Neural cell (in vitro differentiated cells): ENCODE data around the gene BAZ2A. TPM values are rescaled to one million over a fixed set of nuclear protein-coding genes. Genes with fewer than 3 reads are reported as not detected.

ENCODE experiments used
- H2AFZ ChIP-seq: fragments of 200-600, 300-800 bp; sonication (generic), shearing (Covaris generic); 2 replicates; pipeline ENCODE4 v1.6.0; 2014; ENCODE audit warnings: low read depth, mild to moderate bottlenecking, antibody characterized with exemption, low read length, moderate library complexity
- H3F3A ChIP-seq: fragments of 200-600 bp; shearing (Covaris generic); 2 replicates; pipeline ENCODE4 v1.6.1; 2016; ENCODE audit warnings: mild to moderate bottlenecking, moderate library complexity, mixed read lengths, antibody characterized with exemption, low read length; ENCODE audit not compliant: insufficient read depth, poor library complexity, severe bottlenecking
- H3K27ac ChIP-seq: fragments of 200-600, 300-800 bp; sonication (generic), shearing (Covaris generic); 2 replicates; pipeline ENCODE4 v1.5.1; 2014; ENCODE audit warnings: mild to moderate bottlenecking, low read length, moderate library complexity
- H3K27me3 ChIP-seq: fragments of 300-800, 200-600 bp; sonication (generic), shearing (Covaris generic); 2 replicates; pipeline ENCODE4 v1.6.0; 2014; ENCODE audit warnings: mild to moderate bottlenecking, low read depth, low read length, moderate library complexity; ENCODE audit not compliant: insufficient read depth
- H3K36me3 ChIP-seq: fragments of 300-800, 200-600 bp; sonication (generic), shearing (Covaris generic); 2 replicates; pipeline ENCODE4 v1.5.1; 2014; ENCODE audit warnings: mild to moderate bottlenecking, antibody characterized with exemption, low read length, moderate library complexity; ENCODE audit not compliant: insufficient read depth
- H3K4me2 ChIP-seq: fragments of 300-800, 200-600 bp; sonication (generic), shearing (Covaris generic); 2 replicates; pipeline ENCODE4 v1.6.0; 2014; ENCODE audit warnings: mild to moderate bottlenecking, low read length
- H3K4me3 ChIP-seq: fragments of 300-800, 200-600 bp; sonication (generic), shearing (Covaris generic); 2 replicates; pipeline ENCODE4 v1.5.1; 2014; ENCODE audit warnings: mild to moderate bottlenecking, low read length, moderate library complexity
- H3K79me2 ChIP-seq: fragments of 200-600 bp; shearing (Covaris generic); replicated peaks from 2 replicates; pipeline ENCODE4 v1.6.0; 2014; ENCODE audit warnings: mild to moderate bottlenecking, low read length, moderate library complexity; ENCODE audit not compliant: insufficient read depth
- H3K9ac ChIP-seq: fragments of 300-800, 200-600 bp; sonication (generic), shearing (Covaris generic); 2 replicates; pipeline ENCODE4 v1.6.1; 2016; ENCODE audit warnings: mild to moderate bottlenecking, low read length, mixed read lengths
- H3K9me2 ChIP-seq: fragments of 200-600 bp; shearing (Covaris generic); 2 replicates; pipeline ENCODE4 v1.6.1; 2016; ENCODE audit warnings: mild to moderate bottlenecking, low read length, mixed read lengths; ENCODE audit not compliant: insufficient read depth
- H3K9me3 ChIP-seq: fragments of 200-600, 300-800 bp; sonication (generic), shearing (Covaris generic); 2 replicates; pipeline ENCODE4 v1.6.1; 2016; ENCODE audit warnings: mild to moderate bottlenecking, mixed run types, low read length, moderate library complexity, mixed read lengths
- H4K20me1 ChIP-seq: fragments of 200-600 bp; shearing (Covaris generic); 2 replicates; pipeline ENCODE4 v1.6.1; 2016; ENCODE audit warnings: mild to moderate bottlenecking, mixed run types; ENCODE audit not compliant: insufficient read depth
- EP300 ChIP-seq: fragments of 450-650 bp; conservative IDR thresholded peaks from 2 replicates; pipeline ENCODE4 v1.6.1; 2014; ENCODE audit warnings: antibody characterized with exemption, mild to moderate bottlenecking, moderate library complexity; ENCODE audit not compliant: poor library complexity, severe bottlenecking
- EZH2 ChIP-seq: fragments of 200-600, 300-800 bp; shearing (Covaris generic), sonication (generic); IDR thresholded peaks from 2 replicates; pipeline ENCODE4 v1.6.1; 2014; ENCODE audit warnings: antibody characterized with exemption, low read length, borderline replicate concordance, mild to moderate bottlenecking; ENCODE audit not compliant: insufficient read depth, poor library complexity, severe bottlenecking
- MXI1 ChIP-seq: fragments of 450-650 bp; conservative IDR thresholded peaks from 2 replicates; pipeline ENCODE4 v1.6.1; 2014; ENCODE audit warnings: antibody characterized with exemption, mild to moderate bottlenecking; ENCODE audit not compliant: poor library complexity, severe bottlenecking
- POLR2AphosphoS5 ChIP-seq: IDR thresholded peaks from 2 replicates; pipeline ENCODE4 v1.6.1; 2012
- RAD21 ChIP-seq: fragments of 450-650 bp; conservative IDR thresholded peaks from 2 replicates; pipeline ENCODE4 v1.6.1; 2014; ENCODE audit warnings: antibody characterized with exemption, mild to moderate bottlenecking, moderate library complexity
- REST ChIP-seq: IDR thresholded peaks from 2 replicates; pipeline ENCODE4 v1.6.1; 2012; ENCODE audit warnings: borderline replicate concordance
- SMC3 ChIP-seq: fragments of 450-650 bp; conservative IDR thresholded peaks from 2 replicates; pipeline ENCODE4 v1.6.1; 2014; ENCODE audit warnings: antibody characterized with exemption, mild to moderate bottlenecking, moderate library complexity; ENCODE audit not compliant: poor library complexity
- TAF1 ChIP-seq: IDR thresholded peaks from 2 replicates; pipeline ENCODE4 v1.6.1; 2012; ENCODE audit warnings: low read depth
- polyA plus RNA-seq: library from polyadenylated mRNA; depleted of rRNA; stranded (reverse); fragments of >200 nt; gene quantifications from 2 replicates; pipeline ENCODE4 v1.2.3, GENCODE V29; 2014
- TF ChIP-seq, protein P1 (sequence below): fragments of 450-650 bp; IDR thresholded peaks from 2 replicates; pipeline ENCODE4 v1.5.1; 2014; ENCODE audit warnings: antibody characterized with exemption, mild to moderate bottlenecking, moderate library complexity; ENCODE audit not compliant: poor library complexity, severe bottlenecking

Gene BAZ2A
- polyA plus RNA-seq, 1 donor from 2014 or later, result 13.8 TPM

- Histone ChIP-seq H3K27ac (no peak overlapping the region), H3K79me2 (no peaks in the 10 kb centered on the region), H2AFZ (no peak overlapping the region), H3K9me2 (no peaks in the 10 kb centered on the region), H3K9me3 (no peaks in the 10 kb centered on the region), H3K27me3 (no peaks in the 10 kb centered on the region), H3K36me3 (no peaks in the 10 kb centered on the region), H3K9ac (no peak overlapping the region), H3F3A (no peaks in the 10 kb centered on the region), H3K4me3 (no peak overlapping the region), H3K4me2 (no peak overlapping the region), H4K20me1 (no peaks in the 10 kb centered on the region)
- TF ChIP-seq MXI1 (no peak), REST (no peak), TAF1 (no peak), SMC3 (no peak), EP300 (no peak)
- TF ChIP-seq, protein P1, sequence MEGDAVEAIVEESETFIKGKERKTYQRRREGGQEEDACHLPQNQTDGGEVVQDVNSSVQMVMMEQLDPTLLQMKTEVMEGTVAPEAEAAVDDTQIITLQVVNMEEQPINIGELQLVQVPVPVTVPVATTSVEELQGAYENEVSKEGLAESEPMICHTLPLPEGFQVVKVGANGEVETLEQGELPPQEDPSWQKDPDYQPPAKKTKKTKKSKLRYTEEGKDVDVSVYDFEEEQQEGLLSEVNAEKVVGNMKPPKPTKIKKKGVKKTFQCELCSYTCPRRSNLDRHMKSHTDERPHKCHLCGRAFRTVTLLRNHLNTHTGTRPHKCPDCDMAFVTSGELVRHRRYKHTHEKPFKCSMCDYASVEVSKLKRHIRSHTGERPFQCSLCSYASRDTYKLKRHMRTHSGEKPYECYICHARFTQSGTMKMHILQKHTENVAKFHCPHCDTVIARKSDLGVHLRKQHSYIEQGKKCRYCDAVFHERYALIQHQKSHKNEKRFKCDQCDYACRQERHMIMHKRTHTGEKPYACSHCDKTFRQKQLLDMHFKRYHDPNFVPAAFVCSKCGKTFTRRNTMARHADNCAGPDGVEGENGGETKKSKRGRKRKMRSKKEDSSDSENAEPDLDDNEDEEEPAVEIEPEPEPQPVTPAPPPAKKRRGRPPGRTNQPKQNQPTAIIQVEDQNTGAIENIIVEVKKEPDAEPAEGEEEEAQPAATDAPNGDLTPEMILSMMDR, result no peak
Observed at GRCh38 chr12:56589783-56590182, 40.3 kb downstream of the BAZ2A start.

DNA sequence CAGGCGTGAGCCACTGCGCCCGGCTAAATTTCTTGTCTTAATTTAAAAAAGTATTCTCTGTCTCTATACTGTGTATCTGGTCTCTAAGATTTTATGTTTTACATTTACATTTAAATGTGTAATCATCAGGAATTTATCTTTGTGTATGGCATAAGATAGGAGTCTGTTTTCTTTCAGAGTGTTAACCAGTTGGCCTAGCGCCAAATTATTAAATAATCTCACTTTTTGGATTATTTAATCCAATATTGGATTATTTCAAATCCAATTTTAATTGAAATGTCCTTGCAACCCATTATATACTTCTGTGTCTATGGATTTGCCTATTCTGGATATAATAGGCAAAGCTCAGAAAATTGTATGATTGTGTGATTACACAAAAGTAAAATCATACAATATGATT, 45.0 kb downstream of the BAZ2A start:
- no peak overlapping the region for H2AFZ ChIP-seq
- H3K27me3 ChIP-seq, result no peaks in the 10 kb centered on the region
- TF ChIP-seq TAF1 (no peak), SMC3 (no peak), EP300 (no peak), REST (no peak), POLR2AphosphoS5 (no peak), EZH2 (no peak), MXI1 (no peak), RAD21 (no peak)
- TF ChIP-seq, protein P1, result no peak
- H4K20me1 ChIP-seq, result no peaks in the 10 kb centered on the region
- H3K4me3 ChIP-seq, result no peak overlapping the region
- H3K36me3 ChIP-seq, result no peaks in the 10 kb centered on the region
- no peaks in the 10 kb centered on the region for H3K79me2 ChIP-seq
- H3K9ac ChIP-seq, result no peak overlapping the region
- no peaks in the 10 kb centered on the region for H3K9me3 ChIP-seq
- H3F3A ChIP-seq, result no peaks in the 10 kb centered on the region
- no peak overlapping the region for H3K27ac ChIP-seq
- no peaks in the 10 kb centered on the region for H3K9me2 ChIP-seq
- no peak overlapping the region for H3K4me2 ChIP-seq
